DOHH2 (cell line): ENCODE results near the gene FAM228B.

ENCODE experiments used
- H3F3A ChIP-seq: fragments of 200-600 bp; sonication (generic), shearing (Covaris generic); 2 replicates; pipeline ENCODE4 v1.6.0; 2016; ENCODE audit warnings: antibody characterized with exemption, mild to moderate bottlenecking; ENCODE audit not compliant: control insufficient read depth, insufficient read depth
- H3K27ac ChIP-seq: fragments of 200-600 bp; sonication (generic); 2 replicates; pipeline ENCODE4 v1.5.1; 2014; ENCODE audit warnings: low read depth, mild to moderate bottlenecking, low read length, moderate library complexity
- H3K27me3 ChIP-seq: fragments of 200-600 bp; sonication (generic); 2 replicates; pipeline ENCODE4 v1.6.1; 2014; ENCODE audit warnings: mild to moderate bottlenecking, low read length, mixed read lengths; ENCODE audit not compliant: control insufficient read depth
- H3K36me3 ChIP-seq: fragments of 200-600 bp; sonication (generic); 2 replicates; pipeline ENCODE4 v1.6.1; 2014; ENCODE audit warnings: mild to moderate bottlenecking, low read length, moderate library complexity, mixed read lengths; ENCODE audit not compliant: control insufficient read depth
- H3K4me1 ChIP-seq: fragments of 200-600 bp; sonication (generic); 2 replicates; pipeline ENCODE4 v1.6.1; 2014; ENCODE audit warnings: mild to moderate bottlenecking, low read length, mixed read lengths; ENCODE audit not compliant: control insufficient read depth
- H3K4me2 ChIP-seq: fragments of 200-600 bp; sonication (generic); 2 replicates; pipeline ENCODE4 v1.6.0; 2014; ENCODE audit warnings: mild to moderate bottlenecking, low read length, moderate library complexity
- H3K4me3 ChIP-seq: fragments of 200-600 bp; sonication (generic); 2 replicates; pipeline ENCODE4 v1.5.1; 2014; ENCODE audit warnings: mild to moderate bottlenecking, low read length, mixed read lengths
- H3K79me2 ChIP-seq: fragments of 200-600 bp; sonication (generic); 2 replicates; pipeline ENCODE4 v1.6.1; 2014; ENCODE audit warnings: mild to moderate bottlenecking, low read length, mixed read lengths; ENCODE audit not compliant: control insufficient read depth
- H3K9me2 ChIP-seq: fragments of 200-600 bp; sonication (generic); replicated peaks from 2 replicates; pipeline ENCODE4 v1.6.1; 2014; ENCODE audit warnings: mild to moderate bottlenecking, low read length, mixed read lengths; ENCODE audit not compliant: control insufficient read depth
- H3K9me3 ChIP-seq: fragments of 200-600 bp; sonication (generic); 2 replicates; pipeline ENCODE4 v1.6.1; 2014; ENCODE audit warnings: antibody characterized with exemption, low read length, mixed read lengths; ENCODE audit not compliant: control insufficient read depth, insufficient read depth
- H4K20me1 ChIP-seq: fragments of 200-600 bp; sonication (generic); 2 replicates; pipeline ENCODE4 v1.6.0; 2014; ENCODE audit warnings: low read depth, mild to moderate bottlenecking, antibody characterized with exemption, low read length, moderate library complexity; ENCODE audit not compliant: control insufficient read depth, insufficient read depth
- EZH2phosphoT487 ChIP-seq: fragments of 200-600 bp; sonication (generic); IDR thresholded peaks from 2 replicates; pipeline ENCODE4 v1.6.1; 2017; ENCODE audit warnings: borderline replicate concordance, mild to moderate bottlenecking, antibody characterized with exemption, low read length, moderate library complexity, mixed read lengths
- TF ChIP-seq, protein P1 (sequence below): fragments of 200-600 bp; sonication (generic); IDR thresholded peaks from one replicate; pipeline ENCODE4 v1.5.1; 2014; ENCODE audit warnings: antibody characterized with exemption, mild to moderate bottlenecking, low read depth, low read length; ENCODE audit not compliant: poor library complexity, severe bottlenecking

The FAM228B gene

GRCh38 chr2:24123195-24123921 is at the start of gene FAM228B, which contains the start of gene PFN4:
FAM228B (plus strand) TSS chr2:24123469; CDS start chr2:24124362, 893 bp downstream.
PFN4 (minus strand) TSS chr2:24123334; CDS start chr2:24122535, 799 bp downstream.
- Histone ChIP-seq H3F3A (peaks cover 15% of the 10 kb centered on the region; the same call in 1 of the 2 replicates), H3K9me3 (no peaks in the 10 kb centered on the region), H3K79me2 (peaks cover 27% of the 10 kb centered on the region), H3K4me2 (peak within 1 kb of the TSS; percentile 79), H3K9me2 (no peaks in the 10 kb centered on the region), H3K36me3 (no peaks in the 10 kb centered on the region), H3K4me3 (peak within 1 kb of the TSS; percentile 87), H3K4me1 (peaks cover 31% of the 10 kb centered on the region), H3K27me3 (no peaks in the 10 kb centered on the region), H3K27ac (peak within 1 kb of the TSS; percentile 68), H4K20me1 (no peaks in the 10 kb centered on the region)
- TF ChIP-seq EZH2phosphoT487, result no peak
- TF ChIP-seq, protein P1, sequence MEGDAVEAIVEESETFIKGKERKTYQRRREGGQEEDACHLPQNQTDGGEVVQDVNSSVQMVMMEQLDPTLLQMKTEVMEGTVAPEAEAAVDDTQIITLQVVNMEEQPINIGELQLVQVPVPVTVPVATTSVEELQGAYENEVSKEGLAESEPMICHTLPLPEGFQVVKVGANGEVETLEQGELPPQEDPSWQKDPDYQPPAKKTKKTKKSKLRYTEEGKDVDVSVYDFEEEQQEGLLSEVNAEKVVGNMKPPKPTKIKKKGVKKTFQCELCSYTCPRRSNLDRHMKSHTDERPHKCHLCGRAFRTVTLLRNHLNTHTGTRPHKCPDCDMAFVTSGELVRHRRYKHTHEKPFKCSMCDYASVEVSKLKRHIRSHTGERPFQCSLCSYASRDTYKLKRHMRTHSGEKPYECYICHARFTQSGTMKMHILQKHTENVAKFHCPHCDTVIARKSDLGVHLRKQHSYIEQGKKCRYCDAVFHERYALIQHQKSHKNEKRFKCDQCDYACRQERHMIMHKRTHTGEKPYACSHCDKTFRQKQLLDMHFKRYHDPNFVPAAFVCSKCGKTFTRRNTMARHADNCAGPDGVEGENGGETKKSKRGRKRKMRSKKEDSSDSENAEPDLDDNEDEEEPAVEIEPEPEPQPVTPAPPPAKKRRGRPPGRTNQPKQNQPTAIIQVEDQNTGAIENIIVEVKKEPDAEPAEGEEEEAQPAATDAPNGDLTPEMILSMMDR, result no peak

DNA sequence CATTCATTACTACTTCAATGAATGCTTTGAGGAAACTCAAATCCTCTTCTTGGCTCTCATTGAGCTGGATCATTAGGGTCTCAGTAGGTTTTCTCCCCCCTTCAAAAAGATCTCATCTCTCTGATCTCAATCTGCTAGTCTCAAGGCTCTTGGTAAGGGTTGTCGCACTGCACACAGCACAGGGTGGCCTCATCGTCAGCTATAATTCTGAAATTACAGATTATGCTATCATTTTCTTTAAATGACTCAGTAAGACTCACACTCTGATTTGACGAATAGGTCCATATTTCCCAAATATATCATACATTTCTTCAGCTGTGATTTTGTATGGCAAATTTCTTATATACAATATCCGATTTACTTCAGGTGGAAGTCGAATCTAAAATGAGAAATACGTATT is 49.5 kb upstream of the FAM228B start:
- H3K9me2 ChIP-seq, result no peaks in the 10 kb centered on the region
- 0 out of 2 replicates have a peak, but pooled peaks cover 7% of the 10 kb centered on the region for H3F3A ChIP-seq
- H3K27me3 ChIP-seq, result no peaks in the 10 kb centered on the region
- no peak overlapping the region for H3K27ac ChIP-seq
- peaks cover 52% of the 10 kb centered on the region for H3K36me3 ChIP-seq
- H3K9me3 ChIP-seq, result no peaks in the 10 kb centered on the region
- H3K4me2 ChIP-seq, result no peak overlapping the region
- no peak overlapping the region for H3K4me3 ChIP-seq
- no peaks in the 10 kb centered on the region for H4K20me1 ChIP-seq
- TF ChIP-seq EZH2phosphoT487, result no peak
- TF ChIP-seq, protein P1, result no peak
- peaks cover 56% of the 10 kb centered on the region for H3K79me2 ChIP-seq
- H3K4me1 ChIP-seq, result peaks cover 20% of the 10 kb centered on the region

DNA sequence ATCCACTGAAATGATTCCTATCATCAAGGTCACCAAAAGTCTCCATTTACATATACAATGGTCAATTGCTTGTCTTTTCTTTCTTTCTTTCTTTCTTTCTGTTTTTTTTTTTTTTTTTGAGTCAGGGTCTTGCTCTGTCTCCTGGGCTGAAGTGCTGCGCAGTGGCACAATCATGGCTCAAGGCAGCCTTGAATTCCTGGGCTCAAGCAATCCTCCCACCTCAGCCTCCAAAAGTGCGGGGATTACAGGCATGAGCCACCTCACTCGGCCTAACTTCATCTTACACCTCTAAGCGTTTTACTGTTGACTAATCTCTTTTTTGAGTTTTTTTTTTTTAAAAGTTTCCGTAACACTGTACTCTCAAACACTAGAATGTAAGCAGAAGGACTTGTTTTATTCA is 48.0 kb upstream of the FAM228B start:
- Histone ChIP-seq H3K4me3 (peak overlapping the region; percentile 93), H3F3A (0 out of 2 replicates have a peak, but pooled peaks cover 7% of the 10 kb centered on the region), H4K20me1 (no peaks in the 10 kb centered on the region), H3K27me3 (no peaks in the 10 kb centered on the region), H3K4me1 (peaks cover 20% of the 10 kb centered on the region), H3K9me2 (no peaks in the 10 kb centered on the region), H3K36me3 (peaks cover 40% of the 10 kb centered on the region), H3K9me3 (no peaks in the 10 kb centered on the region), H3K79me2 (peaks cover 52% of the 10 kb centered on the region), H3K4me2 (peak overlapping the region; percentile 73), H3K27ac (no peak overlapping the region)
- TF ChIP-seq, protein P1, result no peak
- TF ChIP-seq EZH2phosphoT487, result no peak
